Esophagus muscularis mucosa (tissue), 4 donors: ENCODE measurements around the gene CAPS2. TPM values are rescaled to one million over a fixed set of nuclear protein-coding genes. Genes with fewer than 3 reads are reported as not detected.
"Not testable (repeated sequence)": the region's sequence is repeated elsewhere in the genome, so short reads cannot be mapped to it uniquely, and the experiment has no call there.

Experiments
- DNase-seq: peaks from one replicate; pipeline ENCODE4 v3.0.0-alpha.2; 2017; ENCODE audit errors: extremely low spot score
- H3K27ac ChIP-seq, 4 donors: fragments of 200-600 bp; sonication (generic); replicated peaks in 1 of 4; 1 replicate in 3 of 4; 2 replicates in 1 of 4; pipeline ENCODE4 v1.5.1; 2016 to 2019; ENCODE audit warnings: mild to moderate bottlenecking in 1 of 4
- H3K27me3 ChIP-seq, 4 donors: fragments of 200-600 bp; sonication (generic); one replicate each; pipeline versions ENCODE4 v1.5.1 to v1.6.0; 2016 to 2019
- H3K36me3 ChIP-seq, 4 donors: fragments of 200-600 bp; sonication (generic); one replicate each; pipeline ENCODE4 v1.5.1; 2016 to 2019
- H3K4me1 ChIP-seq, 4 donors: fragments of 200-600 bp; sonication (generic); one replicate each; pipeline ENCODE4 v1.5.1; 2016 to 2019
- H3K4me3 ChIP-seq, 4 donors: fragments of 200-600 bp; sonication (generic); 1 replicate in 2 of 4; 2 replicates in 2 of 4; pipeline ENCODE4 v1.5.1; 2016 to 2019; ENCODE audit warnings: mild to moderate bottlenecking in 4 of 4, moderate library complexity in 1 of 4
- H3K9me3 ChIP-seq, 4 donors: fragments of 200-600 bp; sonication (generic); 1 replicate in 3 of 4; 2 replicates in 1 of 4; pipeline ENCODE4 v1.5.1; 2016 to 2019
- CTCF ChIP-seq, 3 experiments: fragments of 200-600 bp in 2 of 3; fragments of 450-650 bp in 1 of 3; sonication (generic) in 2 of 3; IDR thresholded peaks; one replicate each; pipeline ENCODE4 v1.5.1; 2017 to 2019; ENCODE audit warnings: antibody characterized with exemption in 3 of 3, mild to moderate bottlenecking in 2 of 3, moderate library complexity in 1 of 3
- EP300 ChIP-seq: sonication (generic); formaldehyde crosslinking; IDR thresholded peaks from one replicate; pipeline ENCODE4 v1.6.1; 2017; ENCODE audit warnings: antibody characterized with exemption
- POLR2A ChIP-seq: fragments of 450-650 bp; IDR thresholded peaks from one replicate; pipeline ENCODE4 v1.6.1; 2017; ENCODE audit warnings: antibody characterized with exemption, moderate library complexity, mild to moderate bottlenecking, low read depth
- POLR2AphosphoS5 ChIP-seq, 2 donors: sonication (generic); formaldehyde crosslinking; IDR thresholded peaks; one replicate each; pipeline ENCODE4 v1.6.1; 2017; ENCODE audit warnings: antibody characterized with exemption in 2 of 2
- WGBS: methylation state at CpG from one replicate; pipeline ENCODE4 v1.1.5; 2018; 5-methylcytosine and 5-hydroxymethylcytosine counted together
- intact Hi-C: fragments of 100-400 bp; cut with DNase I; formaldehyde crosslinking; loops from one replicate; pipeline ENCODE4 v1.15.1; 2023
- total RNA-seq, 4 donors: library from RNA; depleted of rRNA; stranded (reverse); fragments of >200 nt; gene quantifications; one replicate each; pipeline versions ENCODE4 v1.1.0 to v1.2.1, GENCODE V29; 2016

The CAPS2 gene
- total RNA-seq, 4 donors from 2014 or later = 8.0 to 28.2 (median 10.3) TPM

GRCh38 chr12:75361408-75361807 lies 31.3 kb upstream of the CAPS2 start:
- no peak for DNase-seq
- 50% methylated on average over 1 of the region's 1 CpG for WGBS
- H3K4me1 ChIP-seq = no peaks in the 10 kb centered on the region
- no peak overlapping the region for H3K27ac ChIP-seq
- no peaks in the 10 kb centered on the region for H3K27me3 ChIP-seq
- H3K9me3 ChIP-seq = no peaks in the 10 kb centered on the region
- no peaks in the 10 kb centered on the region for H3K36me3 ChIP-seq
- TF ChIP-seq EP300 = no peak
- no peak for TF ChIP-seq POLR2AphosphoS5 (IDR thresholded peaks at IDR 0.05)
- no peak for TF ChIP-seq POLR2A
- no peak for TF ChIP-seq CTCF (IDR thresholded peaks at IDR 0.05)
- intact Hi-C loops = no loop called here
- H3K4me3 ChIP-seq = no peak overlapping the region

GRCh38 chr12:75360920-75361319 lies 30.8 kb upstream of the CAPS2 start:
- TF ChIP-seq POLR2AphosphoS5 (IDR thresholded peaks at IDR 0.05) (no peak), CTCF (IDR thresholded peaks at IDR 0.05) (no peak), POLR2A (no peak), EP300 (no peak)
- no peaks in the 10 kb centered on the region for H3K36me3 ChIP-seq
- no peak overlapping the region for H3K4me3 ChIP-seq
- no peak overlapping the region for H3K27ac ChIP-seq
- DNase-seq = no peak
- no peaks in the 10 kb centered on the region for H3K9me3 ChIP-seq
- H3K4me1 ChIP-seq = no peaks in the 10 kb centered on the region
- no peaks in the 10 kb centered on the region for H3K27me3 ChIP-seq
- intact Hi-C loops = no loop called here

- Histone ChIP-seq H3K27me3 (no peaks in the 10 kb centered on the region), H3K4me1 (no peaks in the 10 kb centered on the region), H3K27ac (no peak overlapping the region), H3K9me3 (no peaks in the 10 kb centered on the region), H3K4me3 (no peak overlapping the region), H3K36me3 (no peaks in the 10 kb centered on the region)
- no peak for DNase-seq
- no peak for TF ChIP-seq EP300
- no peak for TF ChIP-seq POLR2AphosphoS5 (IDR thresholded peaks at IDR 0.05)
- no peak for TF ChIP-seq POLR2A
- no peak for TF ChIP-seq CTCF (IDR thresholded peaks at IDR 0.05)
- intact Hi-C loops = no loop called here
Measured at GRCh38 chr12:75354011-75354410, 23.9 kb upstream of the CAPS2 start.

GRCh38 chr12:75350413-75350812 lies 20.3 kb upstream of the CAPS2 start:
- 83% methylated on average over 1 of the region's 2 CpGs for WGBS
- no peaks in the 10 kb centered on the region for H3K27me3 ChIP-seq
- no peak for DNase-seq
- H3K9me3 ChIP-seq = no peaks in the 10 kb centered on the region
- no peaks in the 10 kb centered on the region for H3K4me1 ChIP-seq
- TF ChIP-seq POLR2AphosphoS5 (IDR thresholded peaks at IDR 0.05) = no peak
- no peak for TF ChIP-seq POLR2A
- TF ChIP-seq EP300 = no peak
- TF ChIP-seq CTCF (IDR thresholded peaks at IDR 0.05) = no peak
- no peak overlapping the region for H3K4me3 ChIP-seq
- no peaks in the 10 kb centered on the region for H3K36me3 ChIP-seq
- H3K27ac ChIP-seq = no peak overlapping the region
- intact Hi-C loops = no loop called here

GRCh38 chr12:75349946-75350345 lies 19.8 kb upstream of the CAPS2 start:
- H3K9me3 ChIP-seq = no peaks in the 10 kb centered on the region
- H3K4me3 ChIP-seq = no peak overlapping the region
- no peak for DNase-seq
- TF ChIP-seq POLR2A (no peak), POLR2AphosphoS5 (IDR thresholded peaks at IDR 0.05) (no peak), CTCF (IDR thresholded peaks at IDR 0.05) (no peak), EP300 (no peak)
- 87% methylated on average over 3 of the region's 4 CpGs for WGBS
- H3K27me3 ChIP-seq = no peaks in the 10 kb centered on the region
- no peaks in the 10 kb centered on the region for H3K4me1 ChIP-seq
- intact Hi-C loops = no loop called here
- H3K27ac ChIP-seq = no peak overlapping the region
- no peaks in the 10 kb centered on the region for H3K36me3 ChIP-seq

- 92% methylated on average over 6 of the region's 6 CpGs for WGBS
- intact Hi-C loops, H3K4me1 ChIP-seq: not testable (repeated sequence)
Measured at GRCh38 chr12:75346215-75346614, 16.1 kb upstream of the CAPS2 start.

More at GRCh38 chr12:75346215-75346614, 16.1 kb upstream of the CAPS2 start:
- DNase-seq, H3K9me3 ChIP-seq, H3K27ac ChIP-seq, H3K27me3 ChIP-seq, H3K36me3 ChIP-seq, H3K4me3 ChIP-seq: not testable (repeated sequence)
